SK-N-SH treated with all-trans-retinoic acid at 6 μM for 48 hours (cell line): ENCODE results near the gene IPO5.

Source experiments
- PATZ1 ChIP-seq: fragments of 250-450 bp; sonication (Bioruptor Pico); IDR thresholded peaks from 2 replicates; pipeline ENCODE4 v1.8.0; 2020; ENCODE audit warnings: mild to moderate bottlenecking, moderate library complexity, borderline replicate concordance
- RARB ChIP-seq: fragments of 250-450 bp; sonication (Bioruptor Pico); IDR thresholded peaks from 2 replicates; pipeline ENCODE4 v1.8.0; 2021; ENCODE audit warnings: mild to moderate bottlenecking, moderate library complexity
- SNAI2 ChIP-seq: fragments of 250-450 bp; sonication (Bioruptor Pico); IDR thresholded peaks from 2 replicates; pipeline ENCODE4 v1.5.0; 2020; ENCODE audit warnings: mild to moderate bottlenecking, moderate library complexity
- TOX ChIP-seq: fragments of 250-450 bp; sonication (Bioruptor Pico); IDR thresholded peaks from 2 replicates; pipeline ENCODE4 v1.8.0; 2021; ENCODE audit warnings: mild to moderate bottlenecking, moderate library complexity, borderline replicate concordance
- ZFP3 ChIP-seq: fragments of 250-450 bp; sonication (Bioruptor Pico); IDR thresholded peaks from 2 replicates; pipeline ENCODE4 v1.5.0; 2020; ENCODE audit warnings: mild to moderate bottlenecking, moderate library complexity
- ZNF70 ChIP-seq: fragments of 450-650 bp; formaldehyde crosslinking; IDR thresholded peaks from 2 replicates; pipeline ENCODE4 v1.5.0; 2020; ENCODE audit warnings: mild to moderate bottlenecking, moderate library complexity
- ZNF8 ChIP-seq: fragments of 450-650 bp; formaldehyde crosslinking; IDR thresholded peaks from 2 replicates; pipeline ENCODE4 v1.5.0; 2020; ENCODE audit warnings: mild to moderate bottlenecking, moderate library complexity
- TF ChIP-seq, protein P1 (sequence below): fragments of 250-450 bp; sonication (Bioruptor Pico); IDR thresholded peaks from 2 replicates; pipeline ENCODE4 v1.5.0; 2020; ENCODE audit warnings: mild to moderate bottlenecking, moderate library complexity

DNA sequence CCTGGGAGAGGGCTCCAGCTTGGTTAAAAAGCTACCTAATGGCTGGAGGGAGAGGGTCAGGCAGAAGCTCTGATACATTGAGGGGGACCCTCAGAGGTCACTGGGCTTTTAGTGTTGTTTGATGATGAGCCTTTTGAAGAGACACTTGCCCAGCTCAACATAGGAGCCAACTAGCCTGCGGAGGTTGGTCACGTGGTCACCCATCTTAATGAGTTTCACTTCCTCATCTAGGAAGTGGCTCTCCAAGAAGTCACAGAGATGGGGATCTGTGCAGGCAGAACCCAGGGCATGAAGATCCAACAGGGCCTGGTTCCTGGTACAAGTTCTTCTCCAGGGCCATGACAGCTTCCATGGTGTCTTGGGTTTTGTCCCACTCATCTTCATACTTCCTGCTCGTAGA lies 33.4 kb downstream of the IPO5 start:
- TF ChIP-seq ZNF70 (CRISPR knock-in tag) (no peak), PATZ1 (CRISPR knock-in tag) (no peak), ZFP3 (CRISPR knock-in tag) (no peak), ZNF8 (CRISPR knock-in tag) (no peak), SNAI2 (CRISPR knock-in tag) (no peak), RARB (CRISPR knock-in tag) (no peak), TOX (CRISPR knock-in tag) (no peak)
- TF ChIP-seq, protein P1, sequence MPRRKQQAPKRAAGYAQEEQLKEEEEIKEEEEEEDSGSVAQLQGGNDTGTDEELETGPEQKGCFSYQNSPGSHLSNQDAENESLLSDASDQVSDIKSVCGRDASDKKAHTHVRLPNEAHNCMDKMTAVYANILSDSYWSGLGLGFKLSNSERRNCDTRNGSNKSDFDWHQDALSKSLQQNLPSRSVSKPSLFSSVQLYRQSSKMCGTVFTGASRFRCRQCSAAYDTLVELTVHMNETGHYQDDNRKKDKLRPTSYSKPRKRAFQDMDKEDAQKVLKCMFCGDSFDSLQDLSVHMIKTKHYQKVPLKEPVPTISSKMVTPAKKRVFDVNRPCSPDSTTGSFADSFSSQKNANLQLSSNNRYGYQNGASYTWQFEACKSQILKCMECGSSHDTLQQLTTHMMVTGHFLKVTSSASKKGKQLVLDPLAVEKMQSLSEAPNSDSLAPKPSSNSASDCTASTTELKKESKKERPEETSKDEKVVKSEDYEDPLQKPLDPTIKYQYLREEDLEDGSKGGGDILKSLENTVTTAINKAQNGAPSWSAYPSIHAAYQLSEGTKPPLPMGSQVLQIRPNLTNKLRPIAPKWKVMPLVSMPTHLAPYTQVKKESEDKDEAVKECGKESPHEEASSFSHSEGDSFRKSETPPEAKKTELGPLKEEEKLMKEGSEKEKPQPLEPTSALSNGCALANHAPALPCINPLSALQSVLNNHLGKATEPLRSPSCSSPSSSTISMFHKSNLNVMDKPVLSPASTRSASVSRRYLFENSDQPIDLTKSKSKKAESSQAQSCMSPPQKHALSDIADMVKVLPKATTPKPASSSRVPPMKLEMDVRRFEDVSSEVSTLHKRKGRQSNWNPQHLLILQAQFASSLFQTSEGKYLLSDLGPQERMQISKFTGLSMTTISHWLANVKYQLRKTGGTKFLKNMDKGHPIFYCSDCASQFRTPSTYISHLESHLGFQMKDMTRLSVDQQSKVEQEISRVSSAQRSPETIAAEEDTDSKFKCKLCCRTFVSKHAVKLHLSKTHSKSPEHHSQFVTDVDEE (CRISPR knock-in tag) = no peak
